IPS DF 4.7 (cell line): Measurements from ENCODE around the gene ANXA2.
"Not testable (repeated sequence)": the region's sequence is repeated elsewhere in the genome, so short reads cannot be mapped to it uniquely, and the experiment has no call there.

Source experiments
- DNase-seq: peaks from one replicate; pipeline ENCODE4 v3.0.0-alpha.2; 2013; ENCODE audit warnings: low spot score; ENCODE audit errors: extremely low read depth

ANXA2 gene

DNA sequence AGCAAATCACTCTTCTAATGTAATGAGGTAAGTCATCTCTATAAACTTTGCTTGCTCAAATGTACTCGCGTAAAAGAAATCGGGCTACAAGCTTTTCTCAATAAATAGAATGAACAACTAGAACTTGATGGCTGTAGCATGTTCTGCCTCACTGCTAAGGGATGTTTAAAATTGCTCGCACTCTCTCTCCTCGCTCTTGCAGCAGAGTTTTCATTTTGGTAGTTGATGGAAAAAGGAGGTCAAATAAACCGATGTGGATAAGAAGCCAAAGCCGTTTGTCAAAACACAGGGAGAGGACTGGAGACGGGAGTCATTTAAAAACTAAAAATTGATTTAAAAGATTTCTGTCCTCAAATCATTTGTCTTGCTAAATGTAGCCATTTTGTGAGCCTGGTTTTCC, 53.3 kb downstream of the ANXA2 start:
- DNase-seq, result no peak

DNA sequence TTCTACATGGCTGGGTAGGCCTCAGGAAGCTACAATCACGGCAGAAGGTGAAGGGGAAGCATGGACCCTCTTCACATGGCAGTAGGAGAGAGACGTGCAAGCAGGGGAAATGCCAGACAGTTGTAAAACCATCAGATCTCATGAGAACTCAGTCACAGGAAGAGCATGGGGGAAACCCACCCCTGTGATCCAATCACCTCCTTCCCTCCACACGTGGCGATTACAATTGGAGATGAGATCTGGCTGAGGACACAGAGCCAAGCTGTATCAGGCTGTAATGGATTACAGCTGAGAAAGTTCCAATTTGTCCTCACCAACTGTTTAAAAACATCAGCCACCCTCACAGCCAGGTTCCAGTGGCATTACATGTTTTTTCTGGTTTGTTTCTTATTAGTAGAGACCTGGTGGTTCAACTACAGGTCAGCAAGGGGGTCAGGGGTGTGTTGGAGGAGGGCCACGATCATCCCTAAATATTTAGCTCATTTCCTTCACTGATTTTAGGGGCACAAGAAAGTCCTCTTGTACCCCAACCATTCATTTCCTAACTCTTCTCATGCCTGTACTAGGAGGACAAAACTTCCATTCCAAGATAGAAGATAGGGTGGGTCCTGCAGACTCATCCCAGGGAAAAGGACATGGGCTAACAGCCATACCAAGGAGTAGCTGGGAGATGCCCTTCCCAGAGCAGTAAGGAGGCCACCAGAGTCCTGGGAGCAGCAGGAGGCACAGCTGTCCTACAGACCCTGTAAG, 54.4 kb downstream of the ANXA2 start:
- DNase-seq, result no peak

DNA sequence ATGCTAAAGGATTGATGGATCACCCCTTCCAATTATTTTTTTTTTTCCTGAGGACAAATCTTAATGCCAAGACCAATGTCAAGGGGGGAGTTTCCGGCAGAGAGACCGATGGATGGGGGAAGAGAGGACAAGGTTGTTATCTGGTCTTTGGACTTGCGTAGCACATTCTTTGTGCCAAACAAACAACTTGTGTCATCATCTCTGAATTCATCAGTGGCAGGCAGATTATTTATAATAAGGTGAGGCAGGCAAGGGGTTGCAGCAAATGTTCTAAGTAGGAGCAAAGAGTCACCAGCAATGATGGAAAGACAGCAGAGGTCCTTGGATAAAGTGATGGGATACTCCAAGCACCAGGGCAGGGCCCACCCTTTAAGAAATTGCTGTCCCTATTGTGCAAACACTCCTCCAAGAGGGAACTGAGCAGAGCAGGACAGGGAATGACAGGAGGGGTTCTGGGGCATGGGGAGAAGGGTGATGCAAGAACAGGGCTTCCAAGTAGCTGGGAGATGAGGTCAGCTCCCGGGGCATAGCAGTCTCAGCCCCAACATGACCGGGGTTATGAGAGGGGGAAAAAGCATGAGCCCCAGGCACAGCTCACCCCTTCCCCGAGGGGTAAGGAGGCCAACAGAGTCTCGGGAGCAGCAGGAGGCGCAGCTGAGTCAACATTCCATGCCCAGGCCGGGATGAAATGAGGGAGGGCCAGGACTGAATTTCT, 57.4 kb downstream of the ANXA2 start:
- DNase-seq, result no peak

DNA sequence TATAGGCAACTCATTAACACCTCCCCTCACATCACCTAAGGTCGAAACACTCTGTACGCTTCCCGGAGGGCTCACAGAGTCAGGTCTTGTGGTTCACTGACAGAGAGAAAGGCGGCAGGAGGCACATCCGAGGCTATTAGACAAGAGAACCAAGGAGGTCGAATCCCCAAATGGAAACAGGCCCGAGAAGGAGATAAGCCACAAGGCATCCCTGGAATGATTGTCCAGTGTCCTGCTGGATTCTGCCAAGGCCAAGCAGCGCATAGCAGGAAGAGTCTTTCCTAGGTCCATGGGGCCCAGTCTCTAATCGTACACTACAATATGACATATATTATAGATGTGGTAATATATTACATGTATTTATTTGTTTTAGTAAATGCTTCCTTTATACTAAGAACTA, 58.5 kb downstream of the ANXA2 start:
- no peak for DNase-seq

DNA sequence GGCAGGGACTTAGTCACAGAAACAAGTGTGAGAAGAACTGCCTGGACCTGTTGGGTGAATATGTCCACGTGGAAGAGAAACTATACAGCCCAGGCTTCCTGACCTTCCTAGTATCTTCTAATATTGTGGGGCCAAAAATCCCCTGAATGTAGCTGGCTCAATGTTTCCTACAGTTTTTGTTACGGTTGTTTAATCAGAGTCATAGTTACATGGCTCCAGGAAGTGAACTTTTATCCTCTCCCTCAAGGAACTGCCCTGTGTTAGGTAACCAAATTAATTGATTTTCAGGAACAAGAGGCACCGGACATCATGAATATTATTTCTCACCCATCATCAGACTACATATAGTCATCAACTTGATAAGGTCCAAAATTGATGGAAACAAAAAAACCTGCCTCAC, 59.0 kb downstream of the ANXA2 start:
- DNase-seq, result no peak

DNA sequence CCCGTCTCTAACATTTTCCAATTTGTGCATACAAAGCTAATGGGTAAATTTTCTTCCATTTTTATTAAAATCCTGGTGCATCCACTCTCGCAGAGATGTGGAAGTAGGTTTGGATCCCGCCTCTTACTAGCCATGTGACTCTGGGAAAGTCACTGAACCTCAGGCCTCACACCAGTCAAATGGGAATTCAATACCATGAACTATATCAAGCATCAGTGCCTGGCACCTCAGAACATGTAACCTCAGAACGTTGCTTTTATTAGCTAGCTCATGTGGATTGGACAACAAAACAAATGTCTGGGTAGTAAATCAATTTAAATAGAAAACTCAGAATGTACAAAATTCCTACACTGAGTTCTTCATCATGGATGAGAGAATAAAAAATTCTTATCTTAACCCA, 60.7 kb downstream of the ANXA2 start:
- no peak for DNase-seq

DNA sequence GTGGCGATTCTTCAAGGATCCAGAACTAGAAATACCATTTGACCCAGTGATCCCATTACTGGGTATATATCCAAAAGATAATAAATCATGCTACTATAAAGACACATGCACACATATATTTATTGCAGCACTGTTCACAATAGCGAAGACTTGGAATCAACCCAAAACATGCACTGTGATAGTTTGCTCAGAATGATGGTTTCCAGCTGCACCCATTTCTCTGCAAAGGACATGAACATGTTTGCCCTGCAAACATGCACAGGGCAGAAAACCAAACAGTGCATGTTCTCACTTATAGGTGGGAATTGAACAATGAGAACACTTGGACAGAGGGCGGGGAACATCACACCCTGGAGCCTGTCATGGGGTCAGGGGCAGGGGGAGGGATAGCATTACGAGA, 62.5 kb downstream of the ANXA2 start:
- DNase-seq, result not testable (repeated sequence)

DNA sequence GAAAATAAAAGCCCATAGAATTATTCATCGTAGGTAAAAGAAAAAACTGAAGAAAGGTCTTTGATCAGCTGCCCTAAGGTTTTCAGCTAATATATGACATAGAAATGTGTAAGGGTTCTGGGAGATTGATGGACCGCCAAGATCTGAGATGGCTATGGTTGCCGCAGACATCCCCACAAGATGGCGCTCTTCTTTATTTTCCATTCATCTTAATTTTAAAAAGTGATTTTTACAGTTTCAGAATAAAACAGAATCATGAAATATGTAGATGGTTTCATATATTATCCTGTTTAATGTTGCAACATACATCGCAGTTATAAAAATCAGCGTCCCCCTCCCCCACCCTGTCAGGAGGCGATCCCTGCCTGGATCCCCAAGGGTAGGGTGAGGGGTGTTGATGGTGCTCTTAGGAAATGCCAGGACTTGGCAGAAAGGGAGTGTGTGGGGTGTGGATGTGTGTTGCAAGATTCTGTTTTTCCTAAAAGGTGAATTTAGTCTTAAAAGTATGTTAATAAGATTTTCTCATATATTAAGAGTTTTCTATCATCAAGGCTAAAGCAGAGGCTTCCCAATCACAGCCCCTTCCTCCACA, 68.8 kb downstream of the ANXA2 start:
- DNase-seq, result no peak

DNA sequence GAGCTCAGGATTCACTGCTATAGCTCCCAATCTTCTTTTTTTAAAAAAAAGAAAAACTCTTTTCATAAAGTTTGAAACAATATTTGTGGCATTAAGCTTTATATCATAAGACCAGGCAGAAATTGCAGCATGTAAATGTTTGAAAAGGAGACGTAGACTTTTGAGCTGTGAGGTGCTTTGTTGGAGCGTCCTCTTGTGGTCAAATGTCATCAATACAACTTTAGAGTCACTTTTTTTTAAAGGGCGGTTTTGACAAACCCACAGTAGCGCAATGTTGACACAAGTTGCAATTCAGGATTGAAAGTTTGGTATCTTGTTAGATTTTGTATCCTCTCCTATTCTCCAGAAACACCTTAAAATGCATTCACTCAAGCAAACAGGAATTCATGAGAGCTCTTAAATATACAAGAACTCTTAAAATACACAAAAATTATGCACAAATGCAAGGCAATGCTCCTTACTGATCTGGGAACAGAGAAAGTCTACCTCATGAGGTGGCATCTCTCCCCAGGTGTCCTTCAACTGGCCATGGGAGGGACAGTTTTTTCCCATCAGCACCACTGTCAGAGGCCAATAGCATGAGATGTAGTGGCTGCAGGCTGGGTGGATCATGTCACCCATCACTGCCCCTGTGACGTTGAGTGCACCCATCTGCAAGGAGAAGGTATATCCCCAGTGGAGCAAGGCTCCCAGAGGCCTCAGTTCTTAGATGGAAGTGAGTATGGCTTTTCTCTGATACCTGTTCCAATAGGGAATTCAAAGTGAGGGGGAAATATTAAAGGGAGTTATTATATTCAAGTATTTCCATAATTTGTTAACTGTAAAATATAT, 70.7 kb downstream of the ANXA2 start:
- DNase-seq, result peak; percentile 38

DNA sequence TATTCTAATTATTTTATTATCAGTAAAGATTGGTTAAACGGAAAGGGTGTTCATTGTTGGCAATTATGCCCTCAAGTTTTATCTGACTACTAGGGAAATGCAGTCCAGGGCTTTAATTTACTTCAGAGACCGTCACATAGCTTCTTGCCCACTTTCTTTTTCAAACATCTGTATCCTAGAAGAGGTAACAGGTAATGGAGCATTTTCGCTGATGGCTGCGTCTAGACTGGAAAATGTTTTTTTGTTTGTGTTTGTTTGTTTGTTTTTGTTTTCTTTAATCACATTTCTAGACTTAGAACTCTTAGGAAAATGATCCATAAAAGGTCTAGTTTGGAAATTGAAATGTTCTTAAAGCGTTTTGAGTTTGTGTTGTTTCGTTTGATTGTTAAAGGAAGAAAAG, 71.4 kb downstream of the ANXA2 start:
- no peak for DNase-seq

DNA sequence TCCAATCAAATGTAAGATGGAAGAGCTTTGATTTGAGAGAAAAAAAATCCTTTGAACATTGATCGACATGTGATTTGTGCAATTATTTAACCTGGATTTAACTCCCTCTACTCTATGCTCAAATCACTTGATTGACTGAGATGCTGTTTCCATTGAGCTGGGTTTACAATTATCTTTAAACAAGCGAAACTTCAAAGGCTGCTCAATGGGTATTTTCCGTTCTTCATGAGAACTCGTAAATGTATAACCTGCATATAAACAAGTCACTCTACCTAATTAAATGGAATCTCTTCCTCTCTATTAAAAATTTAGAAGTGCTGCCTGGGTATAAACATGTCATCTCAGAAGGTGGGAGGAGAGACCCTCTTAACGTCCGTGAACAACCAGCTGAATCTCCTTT, 71.9 kb downstream of the ANXA2 start:
- no peak for DNase-seq

DNA sequence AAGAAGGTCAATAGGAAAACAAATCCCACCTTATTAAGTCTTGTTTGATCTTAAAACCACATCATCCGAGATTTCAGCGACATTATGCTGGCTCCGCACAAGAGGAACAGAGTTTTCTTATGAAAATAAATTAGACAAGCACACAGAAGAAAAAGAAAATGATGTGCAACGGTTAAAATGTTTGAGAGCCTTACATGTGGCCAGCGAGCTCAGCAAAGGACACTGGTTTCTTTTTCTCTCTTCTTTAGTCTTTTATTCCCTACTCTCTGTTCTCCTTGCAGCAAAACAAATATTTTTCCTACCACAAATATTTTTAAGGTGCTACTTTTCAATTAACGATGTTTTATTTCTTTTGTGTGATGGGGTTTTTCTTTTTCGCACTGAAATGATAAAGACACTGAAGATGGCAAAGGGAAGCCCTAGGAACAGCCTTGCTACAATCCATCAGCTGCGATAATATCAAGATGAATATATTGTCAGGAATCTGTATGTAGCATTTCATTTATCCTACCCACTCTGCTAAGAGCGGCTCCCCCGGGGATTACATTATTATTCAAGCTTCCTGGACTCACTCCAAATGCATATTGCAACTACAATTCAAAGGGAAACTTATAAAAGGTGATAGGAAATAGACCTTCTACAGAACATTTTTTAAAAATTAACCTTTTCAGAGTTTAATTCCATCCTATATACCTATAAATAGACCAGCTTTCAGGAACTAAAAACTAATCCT, 72.9 kb downstream of the ANXA2 start:
- no peak for DNase-seq

DNA sequence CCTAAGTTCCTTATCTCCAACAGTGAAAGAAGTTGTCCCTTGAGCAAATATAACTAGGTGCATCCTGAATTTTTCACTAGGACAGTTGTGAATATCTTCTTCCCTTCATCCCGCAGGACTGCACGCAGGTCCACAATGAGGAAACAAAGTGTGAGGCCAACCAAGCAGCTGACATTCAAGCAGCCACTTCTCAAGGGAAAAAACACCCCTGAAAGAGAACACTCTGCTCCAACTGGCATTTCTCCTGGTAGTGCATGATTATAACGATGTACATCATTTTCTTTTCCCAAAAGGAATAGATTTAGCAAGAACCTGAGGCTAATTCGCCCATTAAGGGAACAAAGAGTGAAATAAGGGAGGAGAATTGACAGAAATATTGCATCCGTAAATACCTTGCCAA, 74.5 kb downstream of the ANXA2 start:
- no peak for DNase-seq

DNA sequence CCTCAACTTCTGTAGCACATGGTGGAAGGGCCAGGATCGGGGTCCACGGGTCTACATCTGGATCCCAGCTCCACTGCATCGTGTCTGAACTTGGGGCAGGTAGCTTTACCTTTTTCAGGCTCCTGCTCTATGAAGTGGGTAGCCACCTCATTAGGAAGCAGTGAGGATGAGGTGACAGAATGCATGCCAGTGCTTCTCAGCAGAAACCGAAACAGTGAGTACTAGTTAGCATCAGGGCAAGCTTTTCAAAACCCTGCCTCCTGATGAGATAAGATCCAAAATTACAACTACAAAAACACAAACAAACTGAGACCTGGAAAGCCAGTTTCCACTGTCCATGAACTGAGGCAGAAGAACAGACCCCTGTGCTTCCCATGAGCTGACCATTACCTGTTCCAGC, 77.4 kb downstream of the ANXA2 start:
- DNase-seq, result no peak

DNA sequence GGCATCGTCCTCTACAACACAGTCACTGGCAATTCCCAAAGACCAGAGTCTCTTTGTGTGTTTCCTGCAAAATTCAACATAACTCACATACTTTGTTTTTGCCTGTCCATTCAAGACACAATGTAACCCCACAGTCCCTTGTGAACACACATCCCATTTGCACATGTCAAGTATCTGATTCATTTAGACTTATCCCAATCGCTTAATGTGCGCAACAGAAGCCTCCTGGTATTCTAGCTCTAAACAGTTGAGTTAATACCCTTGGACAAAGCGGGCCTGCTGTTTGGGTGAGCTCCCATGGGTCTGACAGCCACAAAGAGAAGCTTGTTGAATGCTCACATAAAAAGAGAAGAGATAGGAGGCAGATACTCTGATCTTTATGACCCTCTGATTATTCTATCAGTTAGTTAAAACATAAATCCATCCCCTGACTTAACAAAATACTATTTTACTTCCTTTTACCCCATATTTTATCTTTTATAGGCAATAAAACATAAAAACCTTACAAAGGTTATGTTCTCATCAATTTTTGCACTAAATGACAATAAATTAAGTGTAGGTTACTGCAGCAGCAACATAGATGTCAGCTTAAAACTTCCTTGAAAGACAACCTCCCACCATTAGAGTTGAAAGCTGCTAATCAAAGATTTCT, 79.4 kb downstream of the ANXA2 start:
- no peak for DNase-seq

DNA sequence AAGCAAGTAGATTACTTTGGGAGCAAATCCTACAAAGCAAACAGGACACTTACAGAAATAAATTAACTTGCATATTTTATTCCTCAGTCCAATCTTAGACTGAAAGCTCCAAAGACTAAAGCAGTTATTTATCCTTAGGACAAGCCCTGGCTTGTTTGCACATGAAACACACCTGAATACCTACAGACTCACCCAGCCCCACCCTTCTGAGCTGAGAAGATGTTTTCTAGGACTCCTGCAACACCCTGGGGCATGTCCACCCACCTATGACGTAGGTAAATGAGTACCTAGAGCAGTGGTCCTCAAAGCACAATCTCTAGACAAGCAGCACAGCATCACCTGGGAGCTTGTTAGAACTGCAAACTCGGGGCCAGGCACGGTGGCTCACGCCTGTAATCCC, 80.8 kb downstream of the ANXA2 start:
- no peak for DNase-seq

DNA sequence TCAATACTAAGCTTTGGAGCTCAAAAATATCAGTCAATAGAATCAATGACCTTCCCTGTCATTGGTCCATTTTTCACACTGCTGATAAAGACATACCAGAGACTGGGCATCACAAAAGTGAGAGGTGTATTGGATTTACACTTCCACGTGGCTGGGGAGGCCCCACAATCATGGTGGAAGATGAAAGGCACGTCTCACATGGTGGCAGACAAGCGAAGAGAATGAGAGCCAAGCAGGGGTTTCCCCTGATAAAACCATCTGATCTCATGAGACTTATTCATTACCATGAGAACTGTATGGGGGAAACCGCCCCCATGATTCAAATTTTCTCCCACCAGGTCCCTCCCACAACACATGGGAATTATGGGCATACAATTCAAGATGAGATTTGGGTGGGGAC, 81.9 kb downstream of the ANXA2 start:
- no peak for DNase-seq

DNA sequence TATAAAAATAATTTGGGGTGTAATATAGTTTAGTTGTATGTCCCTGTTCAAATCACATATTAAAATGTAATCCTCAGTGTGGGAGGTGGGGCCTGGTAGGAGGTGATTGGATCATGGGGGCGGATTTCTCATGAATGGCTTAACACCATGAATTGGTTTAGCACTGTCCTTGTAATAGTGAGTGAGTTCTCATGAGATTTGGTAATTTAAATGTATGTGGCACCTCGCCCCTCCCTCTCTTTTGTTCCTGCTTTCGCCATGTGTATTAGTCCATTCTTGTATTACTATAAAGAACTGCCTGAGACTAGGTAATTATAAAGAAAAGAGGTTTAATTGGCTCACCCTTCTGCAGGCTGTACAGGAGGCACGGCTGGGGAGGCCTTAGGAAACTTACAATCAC, 83.9 kb downstream of the ANXA2 start:
- no peak for DNase-seq

DNA sequence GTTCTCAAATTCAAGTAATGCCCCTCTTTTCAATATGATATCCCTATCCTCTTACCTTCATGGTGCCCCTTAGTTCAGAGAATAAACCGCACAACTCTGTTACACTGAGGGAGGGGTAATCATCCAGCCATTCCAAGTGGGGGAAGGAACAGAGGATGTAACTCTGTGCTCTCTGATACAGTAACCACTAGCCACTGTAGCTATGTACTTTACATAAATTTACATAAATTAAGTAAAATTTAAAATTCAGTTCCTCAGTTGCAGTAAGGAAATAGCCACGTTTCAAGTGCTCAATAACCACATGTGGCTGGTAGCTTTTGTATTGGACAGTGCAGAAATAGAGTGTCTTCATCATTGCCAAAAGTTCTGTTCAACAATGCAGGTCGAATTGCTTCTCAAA, 90.8 kb downstream of the ANXA2 start:
- DNase-seq, result no peak

DNA sequence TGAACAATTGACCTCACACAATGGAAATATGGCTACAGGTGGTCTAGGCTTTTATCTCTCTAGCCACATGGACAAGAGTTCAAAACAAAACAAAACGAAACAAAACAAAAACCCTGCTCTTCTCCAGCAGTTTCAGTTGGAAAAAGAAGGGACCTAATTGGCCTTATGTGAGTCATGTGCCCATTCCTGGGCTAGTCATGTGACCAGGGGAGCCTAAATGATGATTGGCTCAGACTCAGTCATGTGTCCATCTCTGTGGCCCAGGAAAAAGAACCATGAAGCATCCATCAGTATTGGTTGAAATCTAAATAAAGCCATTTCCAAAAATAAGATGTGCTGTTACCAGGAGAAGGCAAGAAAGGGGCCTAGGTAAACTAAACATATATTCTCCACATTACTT, 96.8 kb downstream of the ANXA2 start:
- DNase-seq, result no peak
